Activated T-cell treated with anti-CD3 and anti-CD28 coated beads, Interleukin-2, amount 50 U/mL, for 24 hours (primary cell): ENCODE results near the gene SLC8A3.

Experiments
- DNase-seq: peaks from one replicate; pipeline ENCODE4 v3.0.0-alpha.2; 2020
- H3K27ac Mint-ChIP-seq: 2 replicates; pipeline ENCODE4 v1.8.0; 2020; ENCODE audit warnings: mild to moderate bottlenecking, mixed read lengths
- H3K27me3 Mint-ChIP-seq: 2 replicates; pipeline ENCODE4 v1.8.0; 2020; ENCODE audit warnings: mixed read lengths
- H3K36me3 Mint-ChIP-seq: 2 replicates; pipeline ENCODE4 v1.8.0; 2020; ENCODE audit warnings: low read depth, mixed read lengths
- H3K4me1 Mint-ChIP-seq: 2 replicates; pipeline ENCODE4 v1.8.0; 2020; ENCODE audit warnings: low read depth, mixed read lengths
- H3K4me3 Mint-ChIP-seq: 2 replicates; pipeline ENCODE4 v1.8.0; 2020; ENCODE audit warnings: mild to moderate bottlenecking, moderate library complexity, mixed read lengths
- H3K9me3 Mint-ChIP-seq: 2 replicates; pipeline ENCODE4 v1.8.0; 2020; ENCODE audit warnings: mixed read lengths

SLC8A3 gene

GRCh38 chr14:70006699-70007098 lies 182.1 kb downstream of the SLC8A3 start:
- Mint-ChIP-seq H3K4me1 (no peaks in the 10 kb centered on the region), H3K4me3 (no peak overlapping the region), H3K36me3 (no peaks in the 10 kb centered on the region), H3K27ac (no peak overlapping the region), H3K27me3 (peaks cover 6% of the 10 kb centered on the region), H3K9me3 (no peaks in the 10 kb centered on the region)
- DNase-seq: no peak

DNA sequence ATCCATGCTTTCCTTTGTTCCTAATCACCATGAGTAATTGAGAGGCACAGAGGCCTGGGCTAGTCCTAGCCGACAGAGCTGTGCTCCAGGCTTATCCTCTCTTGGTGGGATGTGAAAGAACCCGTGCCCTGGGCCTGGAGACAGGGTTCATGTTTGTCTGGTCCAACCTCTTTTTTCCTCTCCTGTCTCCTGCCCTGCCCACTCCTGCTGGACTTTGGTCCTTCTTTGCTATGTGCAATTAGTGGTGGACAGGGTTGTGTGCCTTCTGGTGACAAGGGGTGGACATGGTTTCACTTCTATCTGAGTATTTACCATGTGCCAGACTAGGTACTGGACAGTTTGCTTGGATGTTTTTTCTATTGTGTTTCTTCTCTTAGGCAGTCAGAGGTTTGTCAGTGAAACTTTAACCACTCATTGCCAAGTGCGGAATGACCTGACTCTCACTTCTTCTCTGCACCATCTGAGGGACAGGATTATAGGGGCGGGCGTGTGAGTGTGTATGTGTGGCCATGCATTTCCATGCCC lies 183.4 kb downstream of the SLC8A3 start:
- no peak for DNase-seq
- Mint-ChIP-seq H3K27ac (no peak overlapping the region), H3K9me3 (no peaks in the 10 kb centered on the region), H3K4me1 (no peaks in the 10 kb centered on the region), H3K36me3 (no peaks in the 10 kb centered on the region), H3K4me3 (no peak overlapping the region), H3K27me3 (peaks cover 6% of the 10 kb centered on the region)

DNA sequence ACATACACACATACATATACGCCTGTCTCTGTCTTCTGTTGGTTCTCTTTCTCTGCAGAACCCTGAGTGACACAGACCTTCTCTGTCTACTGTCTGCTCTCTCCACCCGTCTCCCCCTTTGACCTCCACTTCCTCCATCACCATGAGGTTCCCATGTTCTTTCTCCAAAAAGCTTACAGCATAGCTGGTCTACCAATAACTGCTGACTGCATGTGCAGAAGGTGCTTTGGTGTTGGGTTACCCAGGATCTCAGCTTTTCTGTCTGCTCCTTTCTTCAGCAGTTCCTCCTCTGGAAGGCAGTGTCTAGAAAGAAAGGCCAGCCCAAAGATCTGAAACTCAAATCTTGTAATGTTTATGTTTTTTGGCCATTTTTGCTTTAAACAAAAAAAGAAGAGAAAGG lies 184.0 kb downstream of the SLC8A3 start:
- no peaks in the 10 kb centered on the region for H3K36me3 Mint-ChIP-seq
- no peak overlapping the region for H3K4me3 Mint-ChIP-seq
- DNase-seq: no peak
- H3K27ac Mint-ChIP-seq: no peak overlapping the region
- no peaks in the 10 kb centered on the region for H3K4me1 Mint-ChIP-seq
- no peaks in the 10 kb centered on the region for H3K9me3 Mint-ChIP-seq
- peaks cover 6% of the 10 kb centered on the region for H3K27me3 Mint-ChIP-seq

GRCh38 chr14:70002589-70003346 lies 186.0 kb downstream of the SLC8A3 start:
- Mint-ChIP-seq H3K27ac (no peak overlapping the region), H3K9me3 (no peaks in the 10 kb centered on the region), H3K4me1 (no peaks in the 10 kb centered on the region), H3K4me3 (no peak overlapping the region), H3K36me3 (no peaks in the 10 kb centered on the region), H3K27me3 (peaks cover 6% of the 10 kb centered on the region)
- DNase-seq: no peak

- Mint-ChIP-seq H3K4me3 (no peak overlapping the region), H3K27me3 (peaks cover 13% of the 10 kb centered on the region), H3K9me3 (no peaks in the 10 kb centered on the region), H3K36me3 (no peaks in the 10 kb centered on the region), H3K4me1 (no peaks in the 10 kb centered on the region), H3K27ac (no peak overlapping the region)
- no peak for DNase-seq
Measured at GRCh38 chr14:70000601-70001000, 188.2 kb downstream of the SLC8A3 start.

- H3K27ac Mint-ChIP-seq: no peak overlapping the region
- no peak for DNase-seq
- H3K36me3 Mint-ChIP-seq: no peaks in the 10 kb centered on the region
- H3K4me3 Mint-ChIP-seq: no peak overlapping the region
- H3K4me1 Mint-ChIP-seq: no peaks in the 10 kb centered on the region
- H3K27me3 Mint-ChIP-seq: peaks cover 18% of the 10 kb centered on the region
- no peaks in the 10 kb centered on the region for H3K9me3 Mint-ChIP-seq
Measured at GRCh38 chr14:69999261-69999674, 189.5 kb downstream of the SLC8A3 start.

DNA sequence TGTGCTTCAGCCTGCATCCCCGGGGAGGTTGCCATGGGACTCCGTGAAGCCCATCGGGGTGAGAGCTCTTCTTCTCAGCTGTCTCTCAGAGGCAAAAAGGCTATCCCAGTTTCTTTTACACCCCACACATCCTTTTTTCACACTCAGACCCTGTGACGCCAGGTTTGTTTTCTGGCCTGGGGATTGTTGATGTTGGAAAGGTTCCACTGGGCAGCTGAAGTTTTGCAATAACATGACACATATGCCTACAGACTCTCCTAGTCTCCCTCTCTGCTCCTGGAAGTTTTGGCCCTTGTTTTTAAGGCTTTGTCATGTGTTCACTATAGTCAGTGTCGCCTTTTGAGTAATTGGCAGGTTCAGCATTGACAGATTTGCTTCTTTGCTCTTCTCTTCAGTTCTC lies 190.9 kb downstream of the SLC8A3 start:
- no peak for DNase-seq
- peaks cover 20% of the 10 kb centered on the region for H3K27me3 Mint-ChIP-seq
- no peaks in the 10 kb centered on the region for H3K9me3 Mint-ChIP-seq
- no peak overlapping the region for H3K27ac Mint-ChIP-seq
- H3K4me3 Mint-ChIP-seq: no peak overlapping the region
- no peaks in the 10 kb centered on the region for H3K36me3 Mint-ChIP-seq
- H3K4me1 Mint-ChIP-seq: no peaks in the 10 kb centered on the region

DNA sequence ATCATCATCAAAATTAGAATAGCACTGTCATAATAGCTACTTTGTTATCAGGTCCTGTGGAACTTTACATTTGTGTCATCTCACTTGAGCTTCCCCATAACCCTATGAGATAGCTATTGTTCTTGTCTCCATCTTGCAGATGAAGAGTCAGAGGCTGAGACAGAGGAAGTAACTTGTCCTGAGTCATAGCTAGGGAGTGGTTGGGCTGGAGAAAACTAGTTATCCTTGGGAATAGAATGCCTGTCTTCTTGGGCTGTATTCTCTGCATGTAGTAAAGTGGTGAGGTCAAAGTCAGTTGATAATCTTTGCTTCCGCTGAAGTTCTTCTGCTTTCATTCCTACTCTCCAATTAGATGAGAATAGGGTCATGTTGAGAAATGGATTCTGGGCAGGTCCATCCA lies 192.5 kb downstream of the SLC8A3 start:
- H3K27ac Mint-ChIP-seq: no peak overlapping the region
- no peaks in the 10 kb centered on the region for H3K36me3 Mint-ChIP-seq
- peaks cover 22% of the 10 kb centered on the region for H3K27me3 Mint-ChIP-seq
- no peak overlapping the region for H3K4me3 Mint-ChIP-seq
- H3K9me3 Mint-ChIP-seq: no peaks in the 10 kb centered on the region
- H3K4me1 Mint-ChIP-seq: no peaks in the 10 kb centered on the region
- no peak for DNase-seq
